H1 (cell line): Measurements from ENCODE around the gene PKN1.

Experiments
- ATF3 ChIP-seq: IDR thresholded peaks from 2 replicates; pipeline ENCODE4 v1.6.1; 2011; ENCODE audit warnings: low read depth, mild to moderate bottlenecking, low read length; ENCODE audit not compliant: insufficient read depth
- FOSL1 ChIP-seq: IDR thresholded peaks from 2 replicates; pipeline ENCODE4 v1.6.1; 2011; ENCODE audit warnings: mild to moderate bottlenecking, low read depth, low read length, moderate library complexity; ENCODE audit not compliant: insufficient read depth
- SIX5 ChIP-seq: IDR thresholded peaks from 2 replicates; pipeline ENCODE4 v1.6.1; 2011; ENCODE audit warnings: mild to moderate bottlenecking, low read depth, low read length
- TAF7 ChIP-seq: optimal IDR thresholded peaks from 2 replicates; pipeline ENCODE3; 2011; ENCODE audit warnings: low read depth, mild to moderate bottlenecking, inconsistent platforms, low read length, moderate library complexity, borderline replicate concordance
- USF2 ChIP-seq: IDR thresholded peaks from 2 replicates; pipeline ENCODE4 v1.6.1; 2011; ENCODE audit warnings: low read length, improper control_type of control experiment
- TF ChIP-seq, protein P1 (sequence below): IDR thresholded peaks from 2 replicates; pipeline ENCODE4 v1.6.1; 2012; ENCODE audit warnings: inconsistent platforms
- TF ChIP-seq, protein P2 (sequence below), 3 experiments: IDR thresholded peaks; 1 replicate in 2 of 3; 2 replicates in 1 of 3; pipeline versions ENCODE4 v1.5.1 to v1.6.1; 2011; ENCODE audit warnings: low read length in 3 of 3, mild to moderate bottlenecking in 3 of 3, inconsistent platforms in 2 of 3, low read depth in 1 of 3, moderate library complexity in 1 of 3; ENCODE audit not compliant: insufficient read depth in 1 of 3; ENCODE audit errors: control extremely low read depth in 1 of 3

DNA sequence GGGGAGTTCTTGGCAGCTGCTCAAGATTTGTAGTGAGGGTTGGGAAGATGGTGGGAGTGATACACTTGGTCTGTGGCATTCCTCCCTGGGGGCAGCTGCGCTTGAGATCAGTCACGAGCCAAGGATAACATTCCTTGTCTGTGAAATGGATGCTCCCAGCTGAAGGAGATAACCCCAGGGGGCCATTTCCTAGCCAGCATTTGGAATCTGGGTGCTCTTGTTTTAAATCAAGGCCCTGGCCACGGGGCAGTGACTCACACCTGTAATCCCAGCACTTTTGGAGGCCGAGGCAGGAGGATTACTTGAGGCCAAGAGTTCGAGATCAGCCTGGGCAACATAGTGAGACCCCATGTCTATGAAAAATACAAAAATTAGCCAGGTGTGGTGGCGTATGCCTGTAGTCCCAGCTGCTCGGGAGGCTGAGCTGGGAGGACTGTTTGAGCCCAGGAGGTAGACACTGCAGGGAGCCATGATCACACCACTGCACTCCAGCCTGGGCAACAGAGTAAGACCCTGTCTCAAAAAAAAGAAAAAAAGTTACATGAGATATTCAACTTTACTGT is 4.6 kb downstream of the PKN1 start:
- TF ChIP-seq, protein P1, sequence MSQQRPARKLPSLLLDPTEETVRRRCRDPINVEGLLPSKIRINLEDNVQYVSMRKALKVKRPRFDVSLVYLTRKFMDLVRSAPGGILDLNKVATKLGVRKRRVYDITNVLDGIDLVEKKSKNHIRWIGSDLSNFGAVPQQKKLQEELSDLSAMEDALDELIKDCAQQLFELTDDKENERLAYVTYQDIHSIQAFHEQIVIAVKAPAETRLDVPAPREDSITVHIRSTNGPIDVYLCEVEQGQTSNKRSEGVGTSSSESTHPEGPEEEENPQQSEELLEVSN, result no peak
- no peak for TF ChIP-seq TAF7
- no peak for TF ChIP-seq FOSL1
- TF ChIP-seq ATF3, result no peak
- TF ChIP-seq, protein P2, sequence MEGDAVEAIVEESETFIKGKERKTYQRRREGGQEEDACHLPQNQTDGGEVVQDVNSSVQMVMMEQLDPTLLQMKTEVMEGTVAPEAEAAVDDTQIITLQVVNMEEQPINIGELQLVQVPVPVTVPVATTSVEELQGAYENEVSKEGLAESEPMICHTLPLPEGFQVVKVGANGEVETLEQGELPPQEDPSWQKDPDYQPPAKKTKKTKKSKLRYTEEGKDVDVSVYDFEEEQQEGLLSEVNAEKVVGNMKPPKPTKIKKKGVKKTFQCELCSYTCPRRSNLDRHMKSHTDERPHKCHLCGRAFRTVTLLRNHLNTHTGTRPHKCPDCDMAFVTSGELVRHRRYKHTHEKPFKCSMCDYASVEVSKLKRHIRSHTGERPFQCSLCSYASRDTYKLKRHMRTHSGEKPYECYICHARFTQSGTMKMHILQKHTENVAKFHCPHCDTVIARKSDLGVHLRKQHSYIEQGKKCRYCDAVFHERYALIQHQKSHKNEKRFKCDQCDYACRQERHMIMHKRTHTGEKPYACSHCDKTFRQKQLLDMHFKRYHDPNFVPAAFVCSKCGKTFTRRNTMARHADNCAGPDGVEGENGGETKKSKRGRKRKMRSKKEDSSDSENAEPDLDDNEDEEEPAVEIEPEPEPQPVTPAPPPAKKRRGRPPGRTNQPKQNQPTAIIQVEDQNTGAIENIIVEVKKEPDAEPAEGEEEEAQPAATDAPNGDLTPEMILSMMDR (IDR thresholded peaks at IDR 0.05; ENCODE audit: control extremely low read depth in 1 of 3, insufficient read depth in 1 of 3, low read depth in 1 of 3, low read length in 3 of 3), result no peak
- no peak for TF ChIP-seq SIX5
- no peak for TF ChIP-seq USF2
